ENCODE data around the gene SYNGR3.

GRCh38 chr16:1966460-1966859 is 23.3 kb upstream of the SYNGR3 start, which contains the start of gene RNF151:
- TF ChIP-seq CTCF (conservative IDR thresholded peaks at IDR 0.05 in 1 of 2, IDR thresholded peaks at IDR 0.05 in 1 of 2; ENCODE audit: low read depth in 1 of 2, low read length in 2 of 2) (no peak), EZH2 (IDR thresholded peaks at IDR 0.05; ENCODE audit: low read length, missing control alignments) (no peak)

All from fibroblast of lung (primary cell).